Progenitor cell of endocrine pancreas (in vitro differentiated cells): ENCODE measurements around the gene TEN1. TPM values are rescaled to one million over a fixed set of nuclear protein-coding genes. Genes with fewer than 3 reads are reported as not detected.

Experiments
- DNase-seq: peaks from one replicate; pipeline ENCODE4 v3.0.0; 2021; ENCODE audit warnings: low spot score; ENCODE audit not compliant: unreplicated experiment
- H3K27ac Mint-ChIP-seq: 2 replicates; pipeline ENCODE4 v1.8.0; 2021; ENCODE audit warnings: mild to moderate bottlenecking, moderate library complexity, mixed read lengths
- H3K27me3 Mint-ChIP-seq: 2 replicates; pipeline ENCODE4 v1.8.0; 2021; ENCODE audit warnings: mixed read lengths
- H3K36me3 Mint-ChIP-seq: 2 replicates; pipeline ENCODE4 v1.8.0; 2022; ENCODE audit warnings: mixed read lengths; ENCODE audit not compliant: insufficient read depth
- H3K4me1 Mint-ChIP-seq: 2 replicates; pipeline ENCODE4 v1.8.0; 2021; ENCODE audit warnings: low read depth, mixed read lengths
- H3K4me3 Mint-ChIP-seq: 2 replicates; pipeline ENCODE4 v1.8.0; 2021; ENCODE audit warnings: low read depth, mild to moderate bottlenecking, moderate library complexity, mixed read lengths
- H3K9me3 Mint-ChIP-seq: 2 replicates; pipeline ENCODE4 v1.8.0; 2021; ENCODE audit warnings: low read depth, mixed read lengths
- total RNA-seq: library from RNA; stranded (reverse); gene quantifications from 2 replicates; pipeline ENCODE4 v1.2.1, GENCODE V29; 2021
- TF ChIP-seq, protein P1 (sequence below): fragments of 200-600 bp; sonication (generic); IDR thresholded peaks from one replicate; pipeline ENCODE4 v1.5.0; 2021; ENCODE audit warnings: antibody characterized with exemption, mild to moderate bottlenecking; ENCODE audit not compliant: unreplicated experiment

The TEN1 gene
- total RNA-seq, 1 donor from 2014 or later: 19.8 TPM

DNA sequence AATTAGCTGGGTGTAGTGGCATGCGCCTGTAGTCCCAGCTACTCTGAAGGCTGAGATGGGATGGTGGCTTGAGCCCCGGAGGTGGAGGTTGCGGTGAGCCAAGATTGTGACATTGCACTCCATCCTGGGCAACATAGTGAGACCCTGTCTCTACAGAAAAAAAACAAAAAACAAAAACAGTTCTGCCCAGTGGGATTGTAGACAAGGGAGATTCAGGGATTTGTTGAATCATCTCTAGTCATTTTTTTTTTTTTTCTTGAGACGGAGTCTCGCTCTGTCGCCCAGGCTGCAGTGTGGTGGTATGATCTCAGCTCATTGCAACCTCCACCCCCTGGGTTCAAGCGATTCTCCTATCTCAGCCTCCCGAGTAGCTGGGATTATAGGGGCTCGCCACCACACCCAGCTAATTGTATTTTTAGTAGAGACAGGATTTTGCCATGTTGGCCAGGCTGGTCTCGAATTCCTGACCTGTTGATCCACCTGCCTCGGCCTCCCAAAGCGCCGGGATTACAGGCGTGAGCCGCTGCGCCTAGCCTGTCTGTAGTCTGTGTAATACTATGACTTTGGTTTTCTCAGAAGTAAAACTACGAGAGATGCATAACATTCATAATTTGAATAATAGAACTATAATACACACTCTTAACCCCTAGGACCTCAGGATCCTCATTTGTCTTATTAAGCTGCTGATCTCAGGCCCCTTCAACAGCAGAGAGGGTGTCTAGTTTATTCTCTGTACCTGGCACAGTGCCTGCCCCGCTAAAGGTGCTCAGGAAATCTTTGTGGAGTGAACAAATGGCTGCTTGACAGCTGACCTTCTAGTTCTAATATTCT, 1.4 kb downstream of the TEN1 start:
- Mint-ChIP-seq H3K27me3 (no peaks in the 10 kb centered on the region), H3K9me3 (no peaks in the 10 kb centered on the region), H3K4me1 (peaks cover 52% of the 10 kb centered on the region), H3K27ac (peak overlapping the region; percentile 99), H3K36me3 (peaks cover 14% of the 10 kb centered on the region), H3K4me3 (peak overlapping the region; percentile 89)
- TF ChIP-seq, protein P1, sequence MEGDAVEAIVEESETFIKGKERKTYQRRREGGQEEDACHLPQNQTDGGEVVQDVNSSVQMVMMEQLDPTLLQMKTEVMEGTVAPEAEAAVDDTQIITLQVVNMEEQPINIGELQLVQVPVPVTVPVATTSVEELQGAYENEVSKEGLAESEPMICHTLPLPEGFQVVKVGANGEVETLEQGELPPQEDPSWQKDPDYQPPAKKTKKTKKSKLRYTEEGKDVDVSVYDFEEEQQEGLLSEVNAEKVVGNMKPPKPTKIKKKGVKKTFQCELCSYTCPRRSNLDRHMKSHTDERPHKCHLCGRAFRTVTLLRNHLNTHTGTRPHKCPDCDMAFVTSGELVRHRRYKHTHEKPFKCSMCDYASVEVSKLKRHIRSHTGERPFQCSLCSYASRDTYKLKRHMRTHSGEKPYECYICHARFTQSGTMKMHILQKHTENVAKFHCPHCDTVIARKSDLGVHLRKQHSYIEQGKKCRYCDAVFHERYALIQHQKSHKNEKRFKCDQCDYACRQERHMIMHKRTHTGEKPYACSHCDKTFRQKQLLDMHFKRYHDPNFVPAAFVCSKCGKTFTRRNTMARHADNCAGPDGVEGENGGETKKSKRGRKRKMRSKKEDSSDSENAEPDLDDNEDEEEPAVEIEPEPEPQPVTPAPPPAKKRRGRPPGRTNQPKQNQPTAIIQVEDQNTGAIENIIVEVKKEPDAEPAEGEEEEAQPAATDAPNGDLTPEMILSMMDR: no peak
- DNase-seq: no peak

DNA sequence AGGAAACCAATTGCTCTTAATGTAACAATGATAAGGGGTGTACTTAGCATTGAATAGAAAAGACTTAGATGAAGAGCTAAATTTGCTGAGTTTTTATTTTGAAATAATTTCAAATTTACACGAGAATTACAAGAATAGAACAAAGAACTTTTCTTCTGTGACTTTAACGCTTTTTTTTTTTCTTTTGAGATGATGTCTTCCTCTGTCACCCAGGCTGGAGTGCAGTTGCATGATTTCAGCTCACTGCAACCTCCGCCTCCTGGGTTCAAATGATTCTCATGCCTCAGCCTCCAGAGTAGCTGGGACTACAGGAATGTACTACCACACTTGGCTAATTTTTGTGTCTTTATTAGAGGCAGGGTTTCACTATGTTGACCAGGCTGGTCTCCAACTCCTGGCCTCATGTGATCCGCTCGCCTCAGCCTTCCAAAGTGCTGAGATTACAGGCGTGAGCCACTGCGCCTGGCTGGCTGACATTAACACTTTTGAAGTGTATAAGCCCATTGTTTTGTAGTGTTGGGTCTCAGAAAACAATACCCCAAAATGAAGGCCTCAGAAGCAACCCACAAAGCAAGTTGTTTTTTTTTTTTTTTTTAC, 2.1 kb downstream of the TEN1 start:
- Mint-ChIP-seq H3K36me3 (peaks cover 12% of the 10 kb centered on the region), H3K4me3 (peak overlapping the region; percentile 89), H3K9me3 (no peaks in the 10 kb centered on the region), H3K4me1 (peaks cover 47% of the 10 kb centered on the region), H3K27me3 (no peaks in the 10 kb centered on the region), H3K27ac (peak overlapping the region; percentile 99)
- TF ChIP-seq, protein P1: no peak
- no peak for DNase-seq

DNA sequence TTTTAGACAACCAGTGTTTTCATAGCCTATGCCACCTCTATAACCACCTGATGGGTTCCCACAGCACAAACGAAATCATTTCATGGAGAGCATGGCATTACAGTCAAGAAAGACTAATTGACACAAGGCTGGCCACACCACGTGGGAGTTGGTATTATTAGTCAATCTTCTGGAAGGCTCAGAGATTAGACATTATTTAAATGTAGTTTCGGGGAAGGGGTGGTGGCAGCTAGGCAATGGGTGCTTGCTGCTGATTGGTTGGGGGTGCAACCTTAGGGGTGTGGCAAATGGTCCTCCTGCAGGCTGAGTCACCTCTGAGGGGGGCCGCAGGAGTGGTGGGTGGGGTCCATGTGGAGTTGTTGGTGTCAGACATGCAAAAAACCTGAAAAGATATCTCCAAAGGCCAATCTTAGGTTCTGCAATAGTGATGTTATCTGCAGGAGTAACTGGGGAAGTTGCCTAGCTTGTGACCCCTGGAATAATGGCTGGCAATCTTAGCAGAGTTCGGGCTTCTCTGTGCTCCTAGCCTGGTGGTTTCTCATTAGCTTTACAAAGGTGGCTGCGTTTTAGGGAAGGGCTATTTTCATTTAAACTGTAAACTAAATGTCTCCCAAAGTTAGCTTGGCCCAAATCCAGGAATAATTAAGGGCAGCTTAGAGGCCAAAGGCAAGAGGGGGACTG, 4.6 kb downstream of the TEN1 start:
- no peak overlapping the region for H3K4me3 Mint-ChIP-seq

DNA sequence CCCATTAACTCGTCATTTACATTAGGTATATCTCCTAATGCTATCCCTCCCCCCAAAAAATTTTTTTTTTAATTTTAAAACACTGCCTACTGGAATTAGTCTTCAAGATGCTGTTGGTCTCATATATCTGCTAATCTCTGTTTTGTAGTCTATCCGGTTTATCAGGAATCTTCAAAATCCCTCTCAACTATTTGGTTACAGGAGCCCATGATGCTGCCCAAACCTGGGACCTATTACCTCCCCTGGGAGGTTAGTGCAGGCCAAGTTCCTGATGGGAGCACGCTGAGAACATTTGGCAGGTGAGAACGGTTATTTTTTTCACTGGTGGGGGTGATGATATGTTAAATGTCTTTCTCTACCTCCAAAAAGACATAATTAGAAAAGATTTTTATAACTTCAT, 6.9 kb downstream of the TEN1 start:
- peaks cover 6% of the 10 kb centered on the region for H3K36me3 Mint-ChIP-seq
- H3K27ac Mint-ChIP-seq: no peak overlapping the region
- H3K27me3 Mint-ChIP-seq: no peaks in the 10 kb centered on the region
- H3K4me3 Mint-ChIP-seq: no peak overlapping the region
- TF ChIP-seq, protein P1: no peak
- H3K4me1 Mint-ChIP-seq: peaks cover 23% of the 10 kb centered on the region
- no peaks in the 10 kb centered on the region for H3K9me3 Mint-ChIP-seq
- no peak for DNase-seq

More for the DNA sequence above, 4.6 kb downstream of the TEN1 start:
- no peak for DNase-seq
- Mint-ChIP-seq H3K36me3 (peaks cover 6% of the 10 kb centered on the region), H3K4me1 (peaks cover 30% of the 10 kb centered on the region), H3K27ac (peak overlapping the region; percentile 91), H3K9me3 (no peaks in the 10 kb centered on the region), H3K27me3 (no peaks in the 10 kb centered on the region)
- TF ChIP-seq, protein P1: no peak

DNA sequence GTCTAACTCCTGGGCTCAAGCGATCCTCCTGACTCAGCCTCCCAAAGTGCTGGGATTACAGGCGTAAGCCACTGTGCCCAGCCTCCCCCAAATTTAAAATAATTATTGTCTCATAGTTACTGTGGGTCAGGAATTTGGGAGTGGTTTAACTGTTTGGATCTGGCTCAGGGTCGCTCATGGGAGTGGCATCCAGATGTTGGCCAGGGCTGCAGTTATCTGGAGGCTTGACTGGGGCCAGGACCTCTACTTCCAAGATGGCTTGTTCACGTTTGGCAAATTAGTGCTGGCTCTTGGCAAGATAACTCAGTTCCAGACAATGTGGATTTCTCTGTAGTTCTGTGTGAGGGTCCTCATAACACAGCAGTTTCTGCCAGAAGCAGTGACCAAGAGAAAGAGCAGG, 8.0 kb downstream of the TEN1 start:
- Mint-ChIP-seq H3K27ac (no peak overlapping the region), H3K4me1 (peaks cover 17% of the 10 kb centered on the region), H3K4me3 (no peak overlapping the region), H3K9me3 (no peaks in the 10 kb centered on the region), H3K27me3 (no peaks in the 10 kb centered on the region), H3K36me3 (peaks cover 11% of the 10 kb centered on the region)
- TF ChIP-seq, protein P1: no peak
- no peak for DNase-seq
